Right lobe of liver (tissue), 4 donors: Measurements from ENCODE around the gene ZNF385B.

ENCODE experiments used
- POLR2A ChIP-seq: fragments of 450-650 bp; IDR thresholded peaks from one replicate; pipeline ENCODE4 v1.6.1; 2017; ENCODE audit warnings: antibody characterized with exemption, mild to moderate bottlenecking
- TF ChIP-seq, protein P1 (sequence below), 4 donors: fragments of 200-600 bp in 3 of 4; fragments of 450-650 bp in 1 of 4; IDR thresholded peaks; one replicate each; pipeline versions ENCODE4 v1.5.1 to v1.8.0; 2016 to 2022; ENCODE audit warnings: antibody characterized with exemption in 4 of 4, mild to moderate bottlenecking in 2 of 4
- donor health status: DM: no; HTN: no; CAD: no.
- donor health status: DM: no; HTN: no; CAD: no.
- donor health status: DM: no; HTN: yes; CAD: no.

- TF ChIP-seq, protein P1, sequence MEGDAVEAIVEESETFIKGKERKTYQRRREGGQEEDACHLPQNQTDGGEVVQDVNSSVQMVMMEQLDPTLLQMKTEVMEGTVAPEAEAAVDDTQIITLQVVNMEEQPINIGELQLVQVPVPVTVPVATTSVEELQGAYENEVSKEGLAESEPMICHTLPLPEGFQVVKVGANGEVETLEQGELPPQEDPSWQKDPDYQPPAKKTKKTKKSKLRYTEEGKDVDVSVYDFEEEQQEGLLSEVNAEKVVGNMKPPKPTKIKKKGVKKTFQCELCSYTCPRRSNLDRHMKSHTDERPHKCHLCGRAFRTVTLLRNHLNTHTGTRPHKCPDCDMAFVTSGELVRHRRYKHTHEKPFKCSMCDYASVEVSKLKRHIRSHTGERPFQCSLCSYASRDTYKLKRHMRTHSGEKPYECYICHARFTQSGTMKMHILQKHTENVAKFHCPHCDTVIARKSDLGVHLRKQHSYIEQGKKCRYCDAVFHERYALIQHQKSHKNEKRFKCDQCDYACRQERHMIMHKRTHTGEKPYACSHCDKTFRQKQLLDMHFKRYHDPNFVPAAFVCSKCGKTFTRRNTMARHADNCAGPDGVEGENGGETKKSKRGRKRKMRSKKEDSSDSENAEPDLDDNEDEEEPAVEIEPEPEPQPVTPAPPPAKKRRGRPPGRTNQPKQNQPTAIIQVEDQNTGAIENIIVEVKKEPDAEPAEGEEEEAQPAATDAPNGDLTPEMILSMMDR (IDR thresholded peaks at IDR 0.05) = no peak
- TF ChIP-seq POLR2A = no peak
These were observed 21.7 kb upstream of the ZNF385B start for GRCh38 chr2:179882851-179883806.
